CD4-positive, CD25-positive, alpha-beta regulatory T cell (primary cell): ENCODE measurements around the gene ANKRD1. TPM values are rescaled to one million over a fixed set of nuclear protein-coding genes. Genes with fewer than 3 reads are reported as not detected.
"Not testable (repeated sequence)": the region's sequence is repeated elsewhere in the genome, so short reads cannot be mapped to it uniquely, and the experiment has no call there.

Source experiments
- ATAC-seq, 2 donors: fragments of 150-1000 bp; cut with Tn5 transposase; one replicate each; pipeline ENCODE4 v1.10.0; 2021; ENCODE audit warnings: low read depth in 2 of 2, moderate number of reproducible peaks in 2 of 2, moderate library complexity in 1 of 2
- DNase-seq, 3 donors: peaks; one replicate each; pipeline versions ENCODE4 v3.0.0 to v3.0.0-alpha.2; 2012 to 2022; ENCODE audit warnings: mixed read lengths in 1 of 3
- H3K27ac ChIP-seq: one replicate; pipeline ENCODE4 v1.7.0; 2013; ENCODE audit warnings: mild to moderate bottlenecking, low read length; ENCODE audit not compliant: insufficient read depth, poor library complexity, severe bottlenecking
- H3K27me3 ChIP-seq: one replicate; pipeline ENCODE4 v1.7.0; 2013; ENCODE audit warnings: low read length; ENCODE audit not compliant: control insufficient read depth, insufficient read depth
- H3K36me3 ChIP-seq: one replicate; pipeline ENCODE4 v1.7.0; 2013; ENCODE audit warnings: mild to moderate bottlenecking, low read length, moderate library complexity; ENCODE audit not compliant: control insufficient read depth, insufficient read depth
- H3K4me1 ChIP-seq: 2 replicates; pipeline ENCODE4 v1.7.0; 2013; ENCODE audit warnings: mild to moderate bottlenecking, low read length; ENCODE audit not compliant: insufficient read depth, control insufficient read depth, poor library complexity, severe bottlenecking
- H3K4me3 ChIP-seq: one replicate; pipeline ENCODE4 v1.7.0; 2013; ENCODE audit warnings: low read depth, mild to moderate bottlenecking, low read length, moderate library complexity
- H3K9me3 ChIP-seq, 2 experiments: 1 replicate in 1 of 2; 2 replicates in 1 of 2; pipeline ENCODE4 v1.7.0; 2013; ENCODE audit warnings: low read length in 2 of 2, mild to moderate bottlenecking in 1 of 2, moderate library complexity in 1 of 2; ENCODE audit not compliant: control insufficient read depth in 2 of 2
- H3K27ac Mint-ChIP-seq, 3 donors: one replicate each; pipeline ENCODE4 v1.8.0; 2020 to 2022; ENCODE audit warnings: mild to moderate bottlenecking in 3 of 3, mixed read lengths in 3 of 3, moderate library complexity in 2 of 3
- H3K27me3 Mint-ChIP-seq: one replicate; pipeline ENCODE4 v1.8.0; 2022; ENCODE audit warnings: mild to moderate bottlenecking, mixed read lengths
- H3K36me3 Mint-ChIP-seq: one replicate; pipeline ENCODE4 v1.8.0; 2020; ENCODE audit warnings: mixed read lengths
- H3K4me1 Mint-ChIP-seq, 4 donors: one replicate each; pipeline ENCODE4 v1.8.0; 2020 to 2022; ENCODE audit warnings: mixed read lengths in 4 of 4, mild to moderate bottlenecking in 1 of 4
- H3K4me3 Mint-ChIP-seq, 4 donors: one replicate each; pipeline ENCODE4 v1.8.0; 2020 to 2022; ENCODE audit warnings: mild to moderate bottlenecking in 4 of 4, mixed read lengths in 4 of 4, moderate library complexity in 3 of 4
- H3K9me3 Mint-ChIP-seq, 7 donors: one replicate each; pipeline ENCODE4 v1.8.0; 2020 to 2022; ENCODE audit warnings: mixed read lengths in 7 of 7, mild to moderate bottlenecking in 3 of 7, moderate library complexity in 2 of 7
- polyA plus RNA-seq, 4 donors: library from polyadenylated mRNA; unstranded; fragments of 300-500 nt; fragmentation: Illumina TruSeq; gene quantifications; one replicate each; pipeline ENCODE4 v1.2.3, GENCODE V29; 2021
- total RNA-seq: library from RNA; stranded (reverse); gene quantifications from one replicate; pipeline ENCODE4 v1.2.3, GENCODE V29; 2022

The ANKRD1 gene
- total and polyA plus RNA-seq, 5 donors from 2014 or later, result not detected

DNA sequence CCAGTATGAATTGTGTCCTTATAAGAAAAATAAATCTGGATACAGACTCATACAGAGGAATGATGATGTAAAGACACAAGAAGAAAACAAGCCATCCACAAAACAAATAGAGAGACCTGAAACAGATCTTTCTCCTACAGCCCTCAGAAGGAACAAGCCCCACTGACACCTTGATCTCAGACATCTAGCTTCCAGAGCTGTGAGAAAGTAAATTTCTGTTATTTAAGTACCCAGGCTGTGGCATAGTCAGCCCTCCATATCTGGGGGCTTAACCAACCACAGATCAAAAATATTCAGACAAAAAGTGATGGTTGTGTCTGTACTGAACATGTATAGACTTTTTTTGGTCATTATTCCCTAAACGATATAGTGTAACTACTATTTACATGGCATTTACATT lies 23.9 kb upstream of the ANKRD1 start:
- no peak for DNase-seq
- H3K27me3 ChIP-seq, result no peaks in the 10 kb centered on the region
- H3K36me3 ChIP-seq, result no peaks in the 10 kb centered on the region
- Mint-ChIP-seq H3K4me1 (peaks cover 0 to 8% (median 4%) of the 10 kb centered on the region in 4 donors), H3K27ac (no peak overlapping the region), H3K36me3 (no peaks in the 10 kb centered on the region), H3K4me3 (no peak overlapping the region), H3K27me3 (no peaks in the 10 kb centered on the region), H3K9me3 (peaks cover 0 to 1% (median 0%) of the 10 kb centered on the region in 7 donors)
- H3K4me3 ChIP-seq, result no peak overlapping the region
- H3K27ac ChIP-seq, result no peak overlapping the region
- ATAC-seq, result no peak
- H3K4me1 ChIP-seq, result no peaks in the 10 kb centered on the region
- H3K9me3 ChIP-seq, result no peaks in the 10 kb centered on the region

DNA sequence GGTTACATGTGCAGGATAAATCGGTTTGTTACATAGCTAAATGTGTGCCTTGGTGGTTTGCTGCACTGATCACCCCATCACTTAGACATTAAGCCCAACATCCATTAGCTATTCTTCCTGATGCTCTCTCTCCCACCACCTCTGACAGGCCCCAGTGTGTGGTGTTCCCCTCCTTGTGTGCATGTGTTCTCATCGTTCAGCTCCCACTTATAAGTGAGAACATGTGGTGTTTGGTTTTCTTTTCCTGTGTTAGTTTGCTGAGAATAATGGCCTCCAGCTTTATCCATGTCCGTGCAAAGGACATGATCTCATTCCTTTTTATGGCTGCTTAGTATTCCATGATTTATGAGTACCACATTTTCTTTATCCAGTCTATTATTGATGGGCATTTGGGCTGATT lies 22.1 kb upstream of the ANKRD1 start:
- H3K27me3 ChIP-seq, H3K9me3 Mint-ChIP-seq, H3K36me3 Mint-ChIP-seq, H3K4me1 Mint-ChIP-seq, H3K27ac ChIP-seq, H3K4me1 ChIP-seq, DNase-seq, H3K36me3 ChIP-seq, H3K27me3 Mint-ChIP-seq, H3K27ac Mint-ChIP-seq, H3K9me3 ChIP-seq, H3K4me3 ChIP-seq, H3K4me3 Mint-ChIP-seq, ATAC-seq: not testable (repeated sequence)

DNA sequence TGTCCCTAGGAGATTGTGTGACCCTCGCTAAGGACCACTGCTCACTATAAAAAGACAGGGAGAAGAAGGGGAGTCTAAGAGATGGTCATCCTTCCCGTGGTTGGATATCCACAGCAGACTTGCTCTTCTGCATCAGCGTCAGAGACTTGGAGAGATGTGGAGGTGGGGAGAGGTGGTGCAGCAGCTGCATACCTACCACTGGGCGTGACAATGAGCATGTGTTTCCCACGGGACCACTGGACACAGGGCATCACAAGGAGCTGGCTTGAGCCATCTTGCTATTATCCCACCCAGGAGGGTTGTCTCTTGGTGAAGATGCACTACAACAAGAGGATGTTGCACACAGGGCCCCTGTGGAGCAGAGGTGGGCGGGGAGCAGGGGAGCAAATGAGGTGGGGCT lies 18.8 kb upstream of the ANKRD1 start:
- H3K27me3 Mint-ChIP-seq, result peaks cover 5% of the 10 kb centered on the region
- DNase-seq (no peak), ATAC-seq (no peak)
- no peaks in the 10 kb centered on the region for H3K4me1 ChIP-seq
- H3K27ac ChIP-seq, result no peak overlapping the region
- no peaks in the 10 kb centered on the region for H3K4me1 Mint-ChIP-seq
- H3K36me3 ChIP-seq, result no peaks in the 10 kb centered on the region
- no peak overlapping the region for H3K4me3 ChIP-seq
- no peak overlapping the region for H3K27ac Mint-ChIP-seq
- H3K27me3 ChIP-seq, result peaks cover 6% of the 10 kb centered on the region
- no peaks in the 10 kb centered on the region for H3K9me3 ChIP-seq
- no peaks in the 10 kb centered on the region for H3K9me3 Mint-ChIP-seq
- H3K4me3 Mint-ChIP-seq, result no peak overlapping the region
- H3K36me3 Mint-ChIP-seq, result no peaks in the 10 kb centered on the region

DNA sequence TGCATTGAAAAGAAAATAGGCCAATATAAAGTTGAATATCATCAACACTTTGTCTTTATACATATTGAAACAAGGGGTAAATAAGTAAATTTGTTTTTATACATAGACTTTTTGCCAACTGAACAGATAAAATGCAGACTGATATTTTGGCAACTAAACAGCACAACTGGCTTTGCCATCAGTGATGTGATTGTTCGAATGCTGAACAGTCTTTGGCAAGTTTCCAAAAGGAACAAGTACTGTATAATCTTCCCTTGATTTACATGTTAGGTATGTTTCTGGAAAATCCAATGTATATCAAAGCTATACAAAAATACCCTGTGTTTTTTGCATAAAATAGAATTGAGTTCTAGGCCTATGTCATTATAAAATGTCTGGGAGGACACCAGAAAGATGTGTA lies 18.2 kb upstream of the ANKRD1 start:
- H3K27me3 Mint-ChIP-seq, result peaks cover 5% of the 10 kb centered on the region
- no peak for DNase-seq
- Histone ChIP-seq H3K9me3 (no peaks in the 10 kb centered on the region), H3K27ac (no peak overlapping the region), H3K36me3 (no peaks in the 10 kb centered on the region), H3K27me3 (peaks cover 6% of the 10 kb centered on the region), H3K4me3 (no peak overlapping the region), H3K4me1 (no peaks in the 10 kb centered on the region)
- no peaks in the 10 kb centered on the region for H3K4me1 Mint-ChIP-seq
- no peak overlapping the region for H3K27ac Mint-ChIP-seq
- no peaks in the 10 kb centered on the region for H3K9me3 Mint-ChIP-seq
- no peak overlapping the region for H3K4me3 Mint-ChIP-seq
- no peaks in the 10 kb centered on the region for H3K36me3 Mint-ChIP-seq
- ATAC-seq, result no peak

DNA sequence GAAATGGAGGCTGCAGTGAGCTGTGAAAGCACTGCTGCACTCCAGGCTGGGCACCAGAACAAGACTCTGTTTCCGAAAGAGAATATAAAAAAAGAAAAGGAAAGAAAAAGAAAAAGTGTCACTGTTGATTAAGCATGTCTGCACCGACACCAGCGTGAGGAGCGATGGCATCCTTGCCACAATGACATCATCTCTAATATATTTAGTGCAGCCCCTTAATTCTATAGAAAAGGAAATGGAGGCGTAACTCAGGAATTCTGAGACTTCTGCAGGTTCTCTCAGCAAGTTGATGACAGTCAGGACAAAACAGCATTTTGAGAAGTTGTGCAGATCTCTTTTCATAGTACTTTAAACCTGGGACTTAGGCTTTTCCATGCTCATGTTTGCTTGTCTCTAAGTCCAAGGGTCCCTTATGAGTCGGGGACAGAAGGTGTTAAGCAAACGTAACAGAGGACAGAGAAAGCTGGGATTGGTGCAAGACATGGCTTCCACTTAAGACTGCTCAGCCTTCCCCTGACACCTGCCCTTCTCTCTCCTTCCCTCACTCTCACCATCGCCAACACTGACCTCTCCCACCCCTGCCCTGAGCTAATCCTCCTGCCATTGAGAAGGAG lies 16.9 kb upstream of the ANKRD1 start:
- no peaks in the 10 kb centered on the region for H3K36me3 Mint-ChIP-seq
- Histone ChIP-seq H3K27me3 (peaks cover 6% of the 10 kb centered on the region), H3K27ac (no peak overlapping the region), H3K4me1 (no peaks in the 10 kb centered on the region), H3K36me3 (no peaks in the 10 kb centered on the region), H3K9me3 (no peaks in the 10 kb centered on the region), H3K4me3 (no peak overlapping the region)
- peak overlapping the region in 1 of 4 donors; percentile 72 for H3K4me3 Mint-ChIP-seq
- ATAC-seq (no peak), DNase-seq (no peak)
- H3K4me1 Mint-ChIP-seq, result no peaks in the 10 kb centered on the region
- no peak overlapping the region for H3K27ac Mint-ChIP-seq
- H3K9me3 Mint-ChIP-seq, result no peaks in the 10 kb centered on the region
- H3K27me3 Mint-ChIP-seq, result peaks cover 5% of the 10 kb centered on the region

DNA sequence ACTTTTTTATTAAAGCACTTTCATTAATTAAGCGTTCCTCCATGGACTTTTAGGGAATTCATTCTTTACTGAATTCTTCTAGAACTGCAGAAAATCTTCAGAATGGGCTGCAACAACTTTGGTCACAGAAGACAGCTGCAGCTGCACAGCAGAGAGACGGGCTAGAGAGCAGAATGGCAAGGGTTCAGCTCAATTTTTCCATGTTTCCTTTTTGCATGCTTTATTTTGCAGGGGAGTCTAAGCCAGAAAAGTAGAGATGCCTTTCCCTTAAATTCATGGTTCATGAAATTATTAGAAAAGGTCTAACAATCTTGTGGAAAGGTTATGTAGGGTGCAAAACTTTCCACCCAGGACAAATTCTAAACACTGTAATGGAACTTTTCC lies 15.4 kb upstream of the ANKRD1 start:
- no peak for DNase-seq
- H3K36me3 ChIP-seq, result no peaks in the 10 kb centered on the region
- H3K27me3 ChIP-seq, result peaks cover 6% of the 10 kb centered on the region
- no peak overlapping the region for H3K27ac Mint-ChIP-seq
- no peak overlapping the region for H3K27ac ChIP-seq
- H3K4me1 ChIP-seq, result no peaks in the 10 kb centered on the region
- peaks cover 5% of the 10 kb centered on the region for H3K27me3 Mint-ChIP-seq
- no peak for ATAC-seq
- no peak overlapping the region for H3K4me3 ChIP-seq
- no peaks in the 10 kb centered on the region for H3K36me3 Mint-ChIP-seq
- no peaks in the 10 kb centered on the region for H3K9me3 ChIP-seq
- H3K9me3 Mint-ChIP-seq, result no peaks in the 10 kb centered on the region
- H3K4me3 Mint-ChIP-seq, result no peak overlapping the region
- H3K4me1 Mint-ChIP-seq, result no peaks in the 10 kb centered on the region

DNA sequence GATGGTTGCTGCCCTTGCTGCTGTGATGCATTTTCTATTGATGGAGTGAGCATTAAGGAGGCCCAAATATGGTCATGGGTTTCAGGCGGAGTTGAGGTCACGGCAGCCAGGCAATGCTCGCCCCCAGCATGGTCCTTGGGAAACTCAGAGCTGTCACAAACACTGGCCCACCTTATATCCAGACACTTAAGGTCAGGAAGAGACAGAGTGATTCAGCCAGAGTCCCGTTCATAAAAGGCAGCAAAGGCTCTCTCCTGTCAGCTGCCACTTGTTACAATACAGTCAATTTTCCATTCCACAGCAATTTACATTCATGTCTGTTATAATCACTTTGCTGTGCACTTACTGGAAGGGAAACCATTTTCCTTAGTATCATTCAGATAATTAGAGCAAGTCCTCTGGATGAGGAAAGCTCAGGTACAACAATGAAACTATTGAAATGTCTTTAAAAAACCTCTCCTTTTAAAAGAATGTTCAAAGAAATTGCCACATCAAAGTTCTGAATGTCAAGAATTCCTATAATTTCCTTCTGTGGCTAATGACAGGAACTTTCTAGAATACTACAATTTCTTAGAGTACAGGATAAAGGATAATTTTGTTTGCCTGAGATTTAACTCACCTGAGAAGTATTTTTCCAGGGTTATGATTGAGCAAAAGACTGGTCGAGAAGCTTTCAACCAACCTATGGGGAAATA lies 14.8 kb upstream of the ANKRD1 start:
- Mint-ChIP-seq H3K4me3 (no peak overlapping the region), H3K9me3 (no peaks in the 10 kb centered on the region), H3K4me1 (no peaks in the 10 kb centered on the region), H3K27me3 (peaks cover 5% of the 10 kb centered on the region), H3K27ac (no peak overlapping the region), H3K36me3 (no peaks in the 10 kb centered on the region)
- Histone ChIP-seq H3K4me3 (no peak overlapping the region), H3K9me3 (no peaks in the 10 kb centered on the region), H3K4me1 (no peaks in the 10 kb centered on the region), H3K27me3 (peaks cover 6% of the 10 kb centered on the region), H3K36me3 (no peaks in the 10 kb centered on the region), H3K27ac (no peak overlapping the region)
- ATAC-seq, result no peak
- DNase-seq, result no peak
